HG02678 (cell line): ENCODE data around the gene TMTC1.
"Not testable (repeated sequence)": the region's sequence is repeated elsewhere in the genome, so short reads cannot be mapped to it uniquely, and the experiment has no call there.

Experiments
- ATAC-seq: cut with Tn5 transposase; IDR thresholded peaks from one replicate; pipeline ENCODE4 v1.9.1; 2021; ENCODE audit warnings: mild to moderate bottlenecking, moderate library complexity; ENCODE audit not compliant: unreplicated experiment

The TMTC1 gene

DNA sequence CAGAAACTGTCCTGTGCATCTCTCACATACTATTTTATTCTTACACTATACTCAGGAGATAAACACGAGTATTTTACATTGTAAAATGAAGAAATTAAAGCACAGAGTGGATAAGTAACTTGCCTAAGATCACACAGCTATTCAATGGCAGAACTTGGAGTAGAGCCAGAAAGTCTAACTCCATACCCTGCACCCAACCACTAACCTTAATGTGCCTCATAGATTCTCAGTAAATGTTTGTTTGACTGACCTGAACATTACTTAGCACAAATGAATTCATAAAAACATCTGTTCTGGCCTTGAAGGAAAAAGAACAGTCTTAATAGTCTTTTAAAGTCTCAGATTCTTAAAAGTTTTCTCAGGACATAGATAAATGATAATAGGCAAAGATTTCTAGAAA, 202.8 kb downstream of the TMTC1 start:
- no peak for ATAC-seq

DNA sequence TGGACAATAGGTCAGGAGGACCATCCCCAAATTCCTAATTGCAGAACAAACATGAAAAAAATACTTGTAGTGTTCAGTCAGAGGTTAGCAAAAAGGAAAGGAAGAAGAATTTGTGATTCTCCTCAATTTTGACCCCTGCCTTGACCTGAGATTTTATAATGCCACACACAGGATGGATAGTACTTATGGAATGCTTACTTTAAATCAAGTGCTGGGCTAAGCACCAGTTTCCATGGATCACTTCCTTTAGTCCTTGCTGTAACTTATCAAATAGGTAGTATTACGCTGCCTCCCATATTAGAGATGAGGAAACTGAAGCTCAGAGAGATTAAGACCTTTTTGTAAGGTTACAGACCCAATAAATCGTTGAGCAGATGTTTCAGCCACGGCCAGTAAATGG, 205.0 kb downstream of the TMTC1 start:
- ATAC-seq = no peak

DNA sequence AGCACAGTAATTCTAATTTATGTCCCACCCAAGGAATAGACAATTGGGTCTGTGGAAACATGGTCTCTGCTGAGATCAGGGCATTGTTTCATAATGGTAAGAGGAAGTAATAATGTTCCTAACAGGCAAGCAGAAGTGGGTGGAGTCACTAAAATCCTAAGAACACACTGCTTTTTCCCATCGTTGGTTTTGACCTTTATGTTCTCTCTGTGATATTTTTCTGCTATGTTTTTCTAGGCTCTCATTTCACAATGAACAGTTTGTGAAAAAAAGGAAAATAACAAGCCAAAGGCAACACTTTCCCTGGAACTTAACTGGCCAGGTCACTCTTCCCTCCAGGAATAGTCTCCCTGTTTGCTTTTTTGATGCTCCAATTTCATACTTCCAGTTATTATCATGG, 205.7 kb downstream of the TMTC1 start:
- no peak for ATAC-seq

DNA sequence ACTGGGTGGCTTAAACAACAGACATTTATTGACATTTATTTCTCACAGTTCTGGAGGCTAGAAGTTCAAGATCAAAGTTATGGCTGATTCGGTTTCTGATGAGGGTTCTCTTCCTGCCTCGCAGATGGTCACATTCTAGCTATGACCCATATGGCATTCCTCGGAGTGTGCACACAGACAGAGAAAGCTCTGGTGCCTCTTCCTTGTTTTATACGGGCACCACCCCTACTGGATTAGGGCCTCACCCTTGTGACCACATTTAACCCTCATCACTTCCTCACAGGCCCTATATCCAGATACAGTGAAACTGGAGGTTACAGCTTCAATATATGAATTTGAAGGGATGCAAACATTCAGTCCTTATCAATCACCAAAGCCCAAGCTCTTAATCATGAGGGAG, 209.2 kb downstream of the TMTC1 start:
- no peak for ATAC-seq

GRCh38 chr12:29572938-29573337, 210.8 kb downstream of the TMTC1 start:
- ATAC-seq = no peak

DNA sequence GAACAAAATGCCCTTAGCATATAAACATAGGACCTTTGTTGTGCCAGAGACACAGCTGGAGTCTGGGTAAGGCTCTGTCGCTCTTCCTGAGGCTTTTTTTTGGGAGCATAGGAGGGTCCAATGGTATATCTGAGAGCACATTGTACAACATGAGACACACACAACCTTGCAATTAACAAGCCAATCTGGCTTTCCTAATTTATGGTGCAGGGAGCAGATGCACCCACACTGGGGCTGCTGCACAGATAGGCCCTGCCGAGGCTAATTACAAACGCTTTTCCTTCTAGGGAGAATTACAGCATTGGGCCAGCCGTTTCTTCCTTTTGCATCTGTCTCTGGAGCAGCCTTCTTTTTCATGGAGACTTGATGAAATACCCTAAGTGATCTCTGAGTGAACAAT, 211.3 kb downstream of the TMTC1 start:
- ATAC-seq = no peak

GRCh38 chr12:29569132-29569757, 214.5 kb downstream of the TMTC1 start:
- no peak for ATAC-seq

DNA sequence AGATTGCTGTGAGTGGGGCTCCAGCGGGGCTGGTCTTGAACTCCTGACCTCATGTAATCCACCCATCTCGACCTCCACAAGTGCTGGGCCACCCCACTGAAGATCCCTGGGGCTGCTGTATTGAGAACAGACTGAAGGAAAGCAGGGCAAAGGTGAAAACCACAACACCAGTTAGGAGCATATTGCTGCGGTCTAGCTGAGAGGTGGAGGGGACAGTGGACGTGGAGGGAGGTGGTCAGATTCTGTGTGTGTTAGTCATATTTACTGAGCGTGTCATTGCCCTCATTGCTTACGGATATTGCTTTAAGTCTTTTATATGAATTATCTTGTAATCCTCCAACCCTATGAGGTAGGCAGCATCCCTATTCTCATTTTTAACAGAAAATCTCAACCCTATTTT, 217.3 kb downstream of the TMTC1 start:
- ATAC-seq = no peak

GRCh38 chr12:29565727-29566126, 218.0 kb downstream of the TMTC1 start:
- ATAC-seq = no peak

- ATAC-seq = no peak
Measured at GRCh38 chr12:29564925-29565324, 218.8 kb downstream of the TMTC1 start.

DNA sequence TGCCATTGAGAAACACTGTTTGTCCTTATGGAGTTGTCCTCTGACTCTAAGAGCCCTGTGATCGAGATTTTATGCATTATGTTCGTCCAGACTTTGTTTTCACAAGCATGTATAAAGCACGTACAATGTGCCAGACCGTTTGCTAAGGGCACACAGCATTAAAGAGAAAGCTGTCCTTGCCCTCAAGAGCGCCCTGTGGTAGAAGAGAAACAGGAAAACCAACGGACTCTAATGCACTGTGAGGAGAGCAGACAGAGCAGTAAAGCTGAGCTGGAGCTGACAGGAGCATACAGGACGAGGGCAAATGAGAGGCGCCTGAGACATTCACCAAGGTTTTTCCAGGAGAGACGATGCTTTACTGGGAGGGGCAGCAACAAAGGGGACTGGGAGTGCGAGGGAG, 220.1 kb downstream of the TMTC1 start:
- no peak for ATAC-seq

DNA sequence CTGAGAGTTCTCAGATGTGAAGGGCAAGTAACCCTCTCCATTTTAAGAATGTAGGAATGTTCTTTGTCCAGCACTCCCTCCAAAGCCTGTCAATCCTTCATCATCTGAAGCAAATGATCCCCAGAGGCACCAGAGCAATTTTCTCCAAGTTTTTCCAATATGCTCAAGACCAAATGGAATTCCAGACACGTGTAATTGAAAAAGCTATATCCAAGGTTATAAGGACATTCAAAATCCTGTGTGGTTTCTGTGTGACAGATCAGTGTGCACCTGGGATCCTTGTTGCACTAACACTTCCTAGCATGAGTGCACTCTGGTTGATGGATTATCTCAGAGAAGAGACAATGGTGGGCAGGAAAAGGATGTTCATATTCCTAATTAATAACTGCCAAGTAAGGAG, 220.7 kb downstream of the TMTC1 start:
- no peak for ATAC-seq

DNA sequence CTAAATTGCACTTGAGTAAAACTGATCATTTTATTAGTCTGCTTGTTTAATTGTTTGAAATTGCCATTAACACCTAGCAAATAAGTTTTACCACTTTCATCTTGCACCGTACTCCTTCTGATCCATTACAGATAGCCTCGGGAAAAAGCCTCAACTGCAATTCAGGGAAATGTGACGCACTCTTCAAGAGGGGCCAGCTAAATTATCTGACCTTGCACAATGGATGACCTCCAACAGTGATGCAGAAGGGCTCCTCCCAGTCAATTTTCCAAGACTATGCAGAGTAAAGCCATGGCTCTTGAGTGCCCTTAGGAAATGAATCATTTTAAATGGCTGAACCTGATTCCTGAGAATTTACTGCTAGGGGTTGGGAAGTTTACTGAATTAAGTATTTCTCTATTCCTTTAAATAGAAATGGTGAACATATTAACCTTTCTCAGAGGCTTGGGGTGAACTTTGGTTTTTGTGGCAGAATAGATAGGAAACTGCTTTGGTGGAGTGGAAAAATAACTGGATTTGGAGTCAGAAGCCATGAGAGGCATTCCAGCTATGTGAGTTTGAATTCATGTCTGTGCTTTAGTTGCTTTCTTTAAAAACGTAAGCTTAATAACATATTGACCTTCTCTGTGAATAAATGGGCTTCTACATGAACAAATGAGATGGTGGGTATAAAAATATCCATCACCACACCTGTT, 221.5 kb downstream of the TMTC1 start:
- no peak for ATAC-seq

DNA sequence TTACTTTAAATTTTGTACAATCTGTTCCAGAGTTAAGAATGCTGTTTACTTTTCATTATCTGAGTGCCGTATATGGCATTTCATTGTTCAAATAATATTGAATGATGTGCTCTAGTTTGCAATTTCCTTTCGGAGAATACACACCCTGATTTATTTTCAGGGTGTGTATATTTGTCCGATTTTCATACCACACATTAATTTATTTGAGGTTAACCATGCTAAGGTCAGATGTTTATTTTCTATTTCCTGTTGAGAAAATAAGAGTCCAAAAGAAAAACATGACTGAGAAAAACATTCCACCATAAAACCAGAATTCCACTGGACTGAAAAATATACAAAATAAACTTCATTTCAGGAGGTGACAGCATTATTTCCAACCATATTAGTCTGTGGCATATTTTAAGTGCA, 222.1 kb downstream of the TMTC1 start:
- no peak for ATAC-seq

- ATAC-seq = no peak
Measured at GRCh38 chr12:29559198-29559597, 224.5 kb downstream of the TMTC1 start.

- ATAC-seq = no peak
Measured at GRCh38 chr12:29556363-29556762, 227.4 kb downstream of the TMTC1 start.

- ATAC-seq = not testable (repeated sequence)
Measured at GRCh38 chr12:29555451-29555850, 228.3 kb downstream of the TMTC1 start.

DNA sequence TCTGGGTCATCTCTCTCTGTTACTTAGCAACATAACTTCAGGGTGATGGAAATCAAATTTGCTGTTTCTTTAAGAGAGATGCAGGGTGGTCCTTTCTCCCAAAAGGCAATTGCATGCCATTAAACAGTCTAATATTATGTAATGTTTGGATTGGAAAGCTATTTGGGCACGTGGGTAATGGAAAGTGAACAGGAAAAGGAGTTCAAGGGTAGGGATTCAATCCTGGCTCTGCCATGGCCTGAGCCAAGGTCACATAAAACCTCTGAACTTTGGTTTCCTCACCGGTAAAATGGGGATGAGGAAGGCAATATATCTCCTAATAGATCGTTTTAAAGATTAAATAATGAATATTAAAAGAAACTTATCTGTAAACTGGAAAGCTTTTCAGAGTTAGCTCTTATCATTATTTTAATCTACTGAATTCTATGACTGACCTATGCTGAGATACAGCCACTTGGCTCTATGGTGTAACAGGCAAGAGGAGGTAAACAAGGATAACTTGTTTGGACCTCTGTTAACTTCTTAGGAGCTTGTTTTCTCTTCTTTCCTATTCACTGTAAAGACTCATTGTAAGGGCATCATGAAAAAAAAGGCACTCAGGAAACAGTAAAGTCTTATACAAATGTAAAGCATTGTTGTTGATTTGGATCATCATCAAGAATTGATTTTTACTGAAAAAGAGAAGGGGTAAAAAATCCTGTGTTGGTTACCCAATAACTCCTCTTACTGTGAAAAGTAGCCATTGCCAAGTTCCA, 230.6 kb downstream of the TMTC1 start:
- no peak for ATAC-seq

- peak; percentile 87 for ATAC-seq
Measured at GRCh38 chr12:29552324-29552927, 231.3 kb downstream of the TMTC1 start.

DNA sequence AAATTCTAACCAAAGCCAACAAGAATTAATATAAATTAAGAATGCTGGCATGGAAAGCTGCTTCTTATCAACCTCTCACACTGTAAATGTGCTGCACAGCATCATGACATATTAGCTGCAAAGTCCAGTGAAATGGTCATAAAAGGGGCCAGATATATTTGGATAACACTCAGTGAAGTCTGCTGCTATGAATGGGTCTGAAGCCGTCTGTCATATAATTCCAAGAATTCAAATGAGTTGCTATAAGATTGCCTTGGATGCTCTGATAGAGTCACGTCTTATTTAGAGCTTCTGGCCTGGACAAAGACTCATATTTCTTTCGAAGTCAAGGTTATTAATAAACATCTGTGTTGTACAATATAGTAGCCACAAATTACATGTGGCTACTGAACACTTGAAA, 231.9 kb downstream of the TMTC1 start:
- no peak for ATAC-seq

- ATAC-seq = no peak
Measured at GRCh38 chr12:29547864-29548263, 235.9 kb downstream of the TMTC1 start.

DNA sequence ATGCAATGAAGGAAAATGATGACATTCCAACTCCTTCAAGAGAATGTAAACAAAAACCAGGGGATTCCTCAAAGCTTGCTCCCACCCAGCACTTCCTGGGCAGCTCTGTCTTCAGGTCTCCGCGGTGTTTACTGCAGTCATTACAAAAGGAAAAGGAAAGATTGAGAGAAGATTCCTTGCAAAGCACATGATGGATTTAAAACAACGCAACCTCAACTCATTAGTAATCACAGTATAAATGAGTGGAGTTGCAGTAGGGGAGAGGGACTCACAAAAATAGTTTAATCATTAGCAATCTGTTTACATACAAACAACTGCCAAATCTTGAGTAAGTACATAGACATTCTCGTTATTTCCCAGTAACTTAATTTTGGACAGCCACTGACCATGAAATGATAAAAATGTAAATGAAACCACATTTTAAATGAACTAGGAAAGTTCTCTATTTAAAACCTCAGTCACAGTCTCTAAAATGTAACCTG, 236.6 kb downstream of the TMTC1 start:
- ATAC-seq = no peak
